Vagina (tissue), 2 donors: ENCODE data around the gene FOXK1.

Experiments
- CTCF ChIP-seq, 3 experiments: fragments of 450-650 bp in 2 of 3; fragments of 200-600 bp in 1 of 3; sonication (generic) in 1 of 3; IDR thresholded peaks; one replicate each; pipeline ENCODE4 v1.5.1; 2017 to 2019; ENCODE audit warnings: antibody characterized with exemption in 3 of 3, mild to moderate bottlenecking in 2 of 3, moderate library complexity in 2 of 3
- POLR2A ChIP-seq, 2 donors: fragments of 450-650 bp; IDR thresholded peaks; one replicate each; pipeline ENCODE4 v1.6.1; 2017; ENCODE audit warnings: antibody characterized with exemption in 2 of 2, mild to moderate bottlenecking in 2 of 2, moderate library complexity in 2 of 2
- POLR2AphosphoS5 ChIP-seq, 2 donors: sonication (generic); formaldehyde crosslinking; IDR thresholded peaks; one replicate each; pipeline ENCODE4 v1.9.0; 2017; ENCODE audit warnings: antibody characterized with exemption in 2 of 2, mild to moderate bottlenecking in 2 of 2, low read depth in 1 of 2; ENCODE audit not compliant: insufficient read depth in 1 of 2

DNA sequence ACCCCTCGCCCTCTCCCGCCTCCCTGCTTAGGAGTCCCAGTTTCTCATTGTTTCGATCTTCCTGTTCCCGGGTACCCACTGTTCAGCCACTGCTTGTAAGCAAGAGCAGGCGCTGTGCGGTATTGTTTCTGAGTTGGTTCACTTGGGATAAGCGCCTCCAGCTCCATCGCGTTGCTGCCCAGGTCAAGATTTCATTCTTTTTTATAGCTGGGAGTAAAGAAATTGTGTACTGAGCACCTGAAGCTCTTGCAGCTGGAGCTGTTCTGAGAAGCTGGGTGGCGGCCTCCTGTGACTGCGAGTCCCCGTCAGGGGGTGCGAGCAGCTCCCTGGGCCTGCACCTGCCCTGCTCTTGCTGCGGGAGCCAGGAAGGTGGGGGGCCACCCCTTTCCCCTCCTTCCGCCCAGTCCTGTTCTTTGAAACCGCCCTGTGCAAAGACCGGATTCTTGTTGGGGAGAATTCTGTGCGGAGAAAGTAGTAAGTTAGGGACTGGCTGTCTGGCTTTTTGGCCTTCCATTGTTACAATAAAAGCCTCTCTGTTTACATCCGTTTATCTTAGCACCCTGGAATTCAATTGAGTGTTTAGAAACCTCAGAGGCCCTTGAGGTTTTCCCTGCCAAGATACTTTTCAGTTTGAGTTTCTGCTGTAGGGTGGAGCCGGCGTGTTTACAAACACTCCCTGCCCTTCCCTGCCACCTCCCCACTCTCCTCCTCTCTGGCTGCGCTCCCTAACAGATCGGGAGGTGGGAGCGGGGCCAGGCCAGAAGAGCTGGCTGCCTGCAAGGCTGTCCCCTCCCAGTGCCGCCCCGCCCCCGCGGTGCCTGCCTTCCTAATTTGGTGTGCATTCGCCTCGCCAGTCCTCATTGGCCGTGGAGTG, 62.5 kb downstream of the FOXK1 start:
- TF ChIP-seq POLR2A (IDR thresholded peaks at IDR 0.05), result no peak
- TF ChIP-seq CTCF (IDR thresholded peaks at IDR 0.05), result no peak
- TF ChIP-seq POLR2AphosphoS5 (IDR thresholded peaks at IDR 0.05; ENCODE audit: insufficient read depth in 1 of 2, low read depth in 1 of 2), result peak; percentile 93 to 96
